K562 (cell line): ENCODE measurements around the gene ATRX. TPM values are rescaled to one million over a fixed set of nuclear protein-coding genes. Genes with fewer than 3 reads are reported as not detected.
A peak's percentile ranks its signal among the peaks of the same experiment; 100 is the strongest.

ENCODE experiments used
- ARID4B ChIP-seq: sonication (generic); formaldehyde crosslinking; IDR thresholded peaks from 2 replicates; pipeline ENCODE4 v1.8.0; 2022; ENCODE audit warnings: mild to moderate bottlenecking, missing genetic modification reagents
- ATF1 ChIP-seq, 2 experiments: fragments of 450-650 bp in 1 of 2; IDR thresholded peaks; 2 replicates each; pipeline ENCODE4 v1.6.1; 2016; ENCODE audit warnings: missing compliant biosample characterization in 1 of 2, missing genetic modification characterization in 1 of 2
- BHLHE40 ChIP-seq: IDR thresholded peaks from 2 replicates; pipeline ENCODE4 v1.6.1; 2011; ENCODE audit warnings: low read length, improper control_type of control experiment
- CBFA2T3 ChIP-seq: fragments of 450-650 bp; IDR thresholded peaks from 2 replicates; pipeline ENCODE4 v1.6.1; 2017
- CEBPB ChIP-seq: fragments of 450-650 bp; IDR thresholded peaks from 2 replicates; pipeline ENCODE4 v1.6.1; 2016; ENCODE audit warnings: missing genetic modification characterization, missing compliant biosample characterization
- LCOR ChIP-seq: sonication (generic); formaldehyde crosslinking; IDR thresholded peaks from 2 replicates; pipeline ENCODE4 v1.8.0; 2022; ENCODE audit warnings: mild to moderate bottlenecking, missing genetic modification reagents
- NCOA4 ChIP-seq: fragments of 450-650 bp; IDR thresholded peaks from 2 replicates; pipeline ENCODE4 v1.6.1; 2018; ENCODE audit warnings: mild to moderate bottlenecking; ENCODE audit not compliant: partially characterized antibody
- NRF1 ChIP-seq, 2 experiments: fragments of 450-650 bp; IDR thresholded peaks in 1 of 2; conservative IDR thresholded peaks in 1 of 2; 2 replicates each; pipeline ENCODE4 v1.6.1; 2014; ENCODE audit warnings: mild to moderate bottlenecking in 2 of 2
- SAFB ChIP-seq: fragments of 200-400 bp; formaldehyde crosslinking; IDR thresholded peaks from 2 replicates; pipeline ENCODE4 v1.6.1; 2017; ENCODE audit warnings: low read depth, low read length, borderline replicate concordance
- SMARCA5 ChIP-seq: fragments of 450-650 bp; IDR thresholded peaks from 2 replicates; pipeline ENCODE4 v1.6.1; 2016
- SP1 ChIP-seq: sonication (generic); formaldehyde crosslinking; IDR thresholded peaks from 2 replicates; pipeline ENCODE4 v1.8.1; 2022; ENCODE audit warnings: mild to moderate bottlenecking, missing genetic modification reagents
- SRSF3 ChIP-seq: fragments of 200-400 bp; formaldehyde crosslinking; IDR thresholded peaks from 2 replicates; pipeline ENCODE4 v1.6.1; 2016; ENCODE audit warnings: mild to moderate bottlenecking, low read length, moderate library complexity; ENCODE audit not compliant: insufficient read depth
- ZBTB49 ChIP-seq: sonication (generic); formaldehyde crosslinking; IDR thresholded peaks from 2 replicates; pipeline ENCODE4 v1.8.0; 2022; ENCODE audit warnings: missing genetic modification reagents, mild to moderate bottlenecking, borderline replicate concordance
- ZC3H8 ChIP-seq: fragments of 450-650 bp; IDR thresholded peaks from 2 replicates; pipeline ENCODE4 v1.6.1; 2017
- ZNF239 ChIP-seq: fragments of 250-450 bp; sonication (Bioruptor Pico); IDR thresholded peaks from 2 replicates; pipeline ENCODE4 v1.4.0; 2020; ENCODE audit warnings: mild to moderate bottlenecking
- ZNF592 ChIP-seq: fragments of 450-650 bp; IDR thresholded peaks from 2 replicates; pipeline ENCODE4 v1.6.1; 2017; ENCODE audit warnings: antibody characterized with exemption, mild to moderate bottlenecking
- ZNF696 ChIP-seq: fragments of 250-450 bp; sonication (Bioruptor Pico); conservative IDR thresholded peaks from 2 replicates; pipeline ENCODE4 v1.4.0; 2020; ENCODE audit warnings: mild to moderate bottlenecking, moderate library complexity
- polyA plus RNA-seq, 8 experiments: library from polyadenylated mRNA; depleted of rRNA in 4 of 8; stranded (reverse) in 5 of 8; unstranded in 3 of 8; fragments of >200 nt; fragmentation: Nextera tagmentation in 2 of 8; fragmentation: Illumina TruSeq in 1 of 8; extraction: Ambion mirVana in 2 of 8; extraction: Trizol in 1 of 8; gene quantifications; 2 replicates each; pipeline versions ENCODE4 v1.2.1 to v1.2.3, GENCODE V29; 2011 to 2014; ENCODE audit warnings: inconsistent platforms in 1 of 8, missing spikeins in 1 of 8
- total RNA-seq, 7 experiments: library from RNA; depleted of rRNA in 6 of 7; stranded (reverse); fragments of >200 nt in 6 of 7; fragmentation: Illumina TruSeq in 2 of 7; extraction: Trizol in 2 of 7; gene quantifications; 2 replicates each; pipeline versions ENCODE4 v1.2.1 to v1.2.3, GENCODE V29; 2011 to 2021; ENCODE audit warnings: low replicate concordance in 1 of 7

The ATRX gene
- total and polyA plus RNA-seq, 9 of the 15 experiments (the other 6 are each of a cell fraction or from before 2014, with no cell fraction given) = 7.7 to 23.1 (median 20.2) TPM

GRCh38 chrX:77527233-77528001 lies 258.6 kb downstream of the ATRX start (continued):
- peak; percentile 56; the same call in 1 of the 2 replicates for TF ChIP-seq ZNF592
- TF ChIP-seq CBFA2T3 = peak; percentile 78
- TF ChIP-seq NCOA4 = no peak
- TF ChIP-seq ZNF239 (CRISPR knock-in tag) = no peak
- no peak for TF ChIP-seq ZC3H8
- TF ChIP-seq NRF1 (conservative IDR thresholded peaks at IDR 0.05 in 1 of 2, IDR thresholded peaks at IDR 0.05 in 1 of 2) = no peak
- no peak for TF ChIP-seq ATF1 (CRISPR knock-in tag; IDR thresholded peaks at IDR 0.05)
- no peak for TF ChIP-seq ATF1 (tag; IDR thresholded peaks at IDR 0.05)
- TF ChIP-seq ARID4B = no peak
- no peak for TF ChIP-seq ZNF696 (CRISPR knock-in tag)
- 0 out of 2 replicates have a peak, but pooled peaks have one; percentile 11 for TF ChIP-seq BHLHE40
- TF ChIP-seq CEBPB (tag) = peak; percentile 94
- TF ChIP-seq ZBTB49 = no peak
- TF ChIP-seq SRSF3 = no peak
- TF ChIP-seq SMARCA5 = no peak
- no peak for TF ChIP-seq LCOR (CRISPR knock-in tag)
- TF ChIP-seq SP1 (CRISPR knock-in tag) = no peak
- TF ChIP-seq SAFB = no peak
